Measurements from ENCODE around the gene MKLN1. TPM values are rescaled to one million over a fixed set of nuclear protein-coding genes. Genes with fewer than 3 reads are reported as not detected.

Gene MKLN1
- total and polyA plus RNA-seq, 2 of the 13 experiments (the other 11 are each of a cell fraction or from before 2014, with no cell fraction given): 33.6 to 43.5 TPM

DNA sequence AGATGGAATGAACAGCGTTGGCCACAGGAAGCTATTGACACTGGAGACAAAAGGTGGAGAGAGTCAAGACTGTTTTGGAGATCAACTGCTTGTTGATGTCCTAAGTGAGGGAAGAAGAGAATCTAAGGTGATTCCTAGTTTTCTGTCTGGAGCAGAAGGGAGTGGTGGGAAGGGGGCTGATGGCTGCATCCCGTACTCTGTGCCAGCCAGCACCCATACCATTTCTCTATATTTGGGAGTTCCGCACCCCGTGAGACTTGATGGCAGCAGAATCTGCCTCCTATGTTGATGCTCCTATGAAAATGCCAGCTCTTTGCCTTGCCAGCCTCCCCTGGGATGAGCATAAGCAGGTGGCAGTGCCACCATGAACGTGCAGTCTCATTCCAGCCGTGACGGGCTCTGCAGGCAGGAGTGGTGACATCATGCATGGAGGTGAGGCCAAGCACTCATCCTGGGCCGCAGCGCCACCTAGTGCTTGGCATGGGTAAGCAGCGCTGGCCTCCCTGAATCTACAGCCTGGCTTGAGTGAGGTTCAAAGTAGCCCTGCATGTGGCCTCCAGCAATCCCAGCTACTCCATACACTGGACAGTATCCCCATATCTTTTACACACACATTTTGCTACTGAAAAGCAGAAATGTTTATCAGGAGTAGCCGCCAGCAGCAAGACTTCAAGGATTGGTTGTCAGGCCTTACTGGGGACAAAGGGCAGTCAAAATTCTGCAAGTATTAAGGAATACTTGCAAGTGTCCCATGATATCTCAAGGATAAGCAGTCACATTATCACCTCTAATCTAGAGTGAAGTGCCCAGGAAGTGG, 185.8 kb downstream of the MKLN1 start:
- no peak overlapping the region for H3K9ac ChIP-seq (ENCODE audit: insufficient read depth, low read depth, low read length)
- WGBS (ENCODE audit: low lambda C conversion rate): 34% methylated on average over 9 of the region's 11 CpGs
- FAIRE-seq: peak; percentile 72
- TF ChIP-seq SOX13 (IDR thresholded peaks at IDR 0.05) (no peak), SOX13 (CRISPR knock-in tag; conservative IDR thresholded peaks at IDR 0.05 in 1 of 2, IDR thresholded peaks at IDR 0.05 in 1 of 2) (0 out of 4 replicates have a peak, but pooled peaks of 1 of the 2 experiments have one; percentile 6), ZBTB21 (CRISPR knock-in tag; IDR thresholded peaks at IDR 0.05) (peak; percentile 72; the same call in 1 of the 2 replicates), RXRA (CRISPR knock-in tag; IDR thresholded peaks at IDR 0.05) (peak; percentile 53; the same call in 1 of the 2 replicates), MEIS1 (CRISPR knock-in tag; IDR thresholded peaks at IDR 0.05; ENCODE audit: borderline replicate concordance) (no peak), ZNF878 (CRISPR knock-in tag; IDR thresholded peaks at IDR 0.05) (no peak), ZNF766 (CRISPR knock-in tag; IDR thresholded peaks at IDR 0.05; ENCODE audit: borderline replicate concordance) (no peak), ZNF891 (CRISPR knock-in tag; IDR thresholded peaks at IDR 0.05) (0 out of 2 replicates have a peak, but pooled peaks have one; percentile 25), RAD21 (CRISPR knock-in tag; IDR thresholded peaks at IDR 0.05) (peak; percentile 79), SAP130 (CRISPR knock-in tag; IDR thresholded peaks at IDR 0.05; ENCODE audit: low read depth) (peak; percentile 46), TAF15 (IDR thresholded peaks at IDR 0.05; ENCODE audit: low read depth, low read length, poor library complexity, severe bottlenecking) (no peak), RELA (CRISPR knock-in tag; IDR thresholded peaks at IDR 0.05) (0 out of 2 replicates have a peak, but pooled peaks have one; percentile 36), NFE2L2 (IDR thresholded peaks at IDR 0.05; ENCODE audit: low read length) (no peak), ZMYM3 (CRISPR knock-in tag; IDR thresholded peaks at IDR 0.05) (0 out of 2 replicates have a peak, but pooled peaks have one; percentile 36), FOSL2 (CRISPR knock-in tag; IDR thresholded peaks at IDR 0.05) (peak; percentile 73), CEBPB (IDR thresholded peaks at IDR 0.05; ENCODE audit: borderline replicate concordance, low read depth, low read length) (no peak)
- TF ChIP-seq, protein P1, sequence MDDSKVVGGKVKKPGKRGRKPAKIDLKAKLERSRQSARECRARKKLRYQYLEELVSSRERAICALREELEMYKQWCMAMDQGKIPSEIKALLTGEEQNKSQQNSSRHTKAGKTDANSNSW (CRISPR knock-in tag; IDR thresholded peaks at IDR 0.05; ENCODE audit: borderline replicate concordance): no peak
- TF ChIP-seq, protein P2, sequence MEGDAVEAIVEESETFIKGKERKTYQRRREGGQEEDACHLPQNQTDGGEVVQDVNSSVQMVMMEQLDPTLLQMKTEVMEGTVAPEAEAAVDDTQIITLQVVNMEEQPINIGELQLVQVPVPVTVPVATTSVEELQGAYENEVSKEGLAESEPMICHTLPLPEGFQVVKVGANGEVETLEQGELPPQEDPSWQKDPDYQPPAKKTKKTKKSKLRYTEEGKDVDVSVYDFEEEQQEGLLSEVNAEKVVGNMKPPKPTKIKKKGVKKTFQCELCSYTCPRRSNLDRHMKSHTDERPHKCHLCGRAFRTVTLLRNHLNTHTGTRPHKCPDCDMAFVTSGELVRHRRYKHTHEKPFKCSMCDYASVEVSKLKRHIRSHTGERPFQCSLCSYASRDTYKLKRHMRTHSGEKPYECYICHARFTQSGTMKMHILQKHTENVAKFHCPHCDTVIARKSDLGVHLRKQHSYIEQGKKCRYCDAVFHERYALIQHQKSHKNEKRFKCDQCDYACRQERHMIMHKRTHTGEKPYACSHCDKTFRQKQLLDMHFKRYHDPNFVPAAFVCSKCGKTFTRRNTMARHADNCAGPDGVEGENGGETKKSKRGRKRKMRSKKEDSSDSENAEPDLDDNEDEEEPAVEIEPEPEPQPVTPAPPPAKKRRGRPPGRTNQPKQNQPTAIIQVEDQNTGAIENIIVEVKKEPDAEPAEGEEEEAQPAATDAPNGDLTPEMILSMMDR (CRISPR knock-in tag; IDR thresholded peaks at IDR 0.05): peak; percentile 99
- TF ChIP-seq, protein P3, sequence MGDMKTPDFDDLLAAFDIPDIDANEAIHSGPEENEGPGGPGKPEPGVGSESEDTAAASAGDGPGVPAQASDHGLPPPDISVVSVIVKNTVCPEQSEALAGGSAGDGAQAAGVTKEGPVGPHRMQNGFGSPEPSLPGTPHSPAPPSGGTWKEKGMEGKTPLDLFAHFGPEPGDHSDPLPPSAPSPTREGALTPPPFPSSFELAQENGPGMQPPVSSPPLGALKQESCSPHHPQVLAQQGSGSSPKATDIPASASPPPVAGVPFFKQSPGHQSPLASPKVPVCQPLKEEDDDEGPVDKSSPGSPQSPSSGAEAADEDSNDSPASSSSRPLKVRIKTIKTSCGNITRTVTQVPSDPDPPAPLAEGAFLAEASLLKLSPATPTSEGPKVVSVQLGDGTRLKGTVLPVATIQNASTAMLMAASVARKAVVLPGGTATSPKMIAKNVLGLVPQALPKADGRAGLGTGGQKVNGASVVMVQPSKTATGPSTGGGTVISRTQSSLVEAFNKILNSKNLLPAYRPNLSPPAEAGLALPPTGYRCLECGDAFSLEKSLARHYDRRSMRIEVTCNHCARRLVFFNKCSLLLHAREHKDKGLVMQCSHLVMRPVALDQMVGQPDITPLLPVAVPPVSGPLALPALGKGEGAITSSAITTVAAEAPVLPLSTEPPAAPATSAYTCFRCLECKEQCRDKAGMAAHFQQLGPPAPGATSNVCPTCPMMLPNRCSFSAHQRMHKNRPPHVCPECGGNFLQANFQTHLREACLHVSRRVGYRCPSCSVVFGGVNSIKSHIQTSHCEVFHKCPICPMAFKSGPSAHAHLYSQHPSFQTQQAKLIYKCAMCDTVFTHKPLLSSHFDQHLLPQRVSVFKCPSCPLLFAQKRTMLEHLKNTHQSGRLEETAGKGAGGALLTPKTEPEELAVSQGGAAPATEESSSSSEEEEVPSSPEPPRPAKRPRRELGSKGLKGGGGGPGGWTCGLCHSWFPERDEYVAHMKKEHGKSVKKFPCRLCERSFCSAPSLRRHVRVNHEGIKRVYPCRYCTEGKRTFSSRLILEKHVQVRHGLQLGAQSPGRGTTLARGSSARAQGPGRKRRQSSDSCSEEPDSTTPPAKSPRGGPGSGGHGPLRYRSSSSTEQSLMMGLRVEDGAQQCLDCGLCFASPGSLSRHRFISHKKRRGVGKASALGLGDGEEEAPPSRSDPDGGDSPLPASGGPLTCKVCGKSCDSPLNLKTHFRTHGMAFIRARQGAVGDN (CRISPR knock-in tag; IDR thresholded peaks at IDR 0.05): peak; percentile 75

More for the DNA sequence above, 185.8 kb downstream of the MKLN1 start:
- no peaks in the 10 kb centered on the region for H3K36me3 ChIP-seq (replicated peaks in 1 of 2; ENCODE audit: control insufficient read depth in 1 of 2, insufficient read depth in 2 of 2, low read length in 2 of 2)
- no TSS peak for BruUV-seq (replicated peaks)
- peaks cover 0 to 3% of the 10 kb centered on the region in 2 experiments; a peak in 1 of 5 replicates for H3K27me3 ChIP-seq (ENCODE audit: control insufficient read depth in 1 of 2, insufficient read depth in 2 of 2, low read length in 2 of 2)
- H3K4me2 ChIP-seq (ENCODE audit: low read depth, low read length): peak overlapping the region; percentile 79
- peaks cover 6% of the 10 kb centered on the region; the same call in 1 of the 2 replicates for H3K4me1 ChIP-seq (ENCODE audit: insufficient read depth, low read length)
- H3K27ac ChIP-seq (ENCODE audit: extremely low read length, insufficient read depth, low read length): no peak overlapping the region
- in situ Hi-C loops (cut with HindIII; ENCODE audit: extremely low pct_ligation_motif_present, low pct_unique_long_range_greater_than_20kb): no loop called here
- intact Hi-C loops (cut with micrococcal nuclease; ENCODE audit: unreplicated experiment): no loop called here
- H3K9me3 ChIP-seq (ENCODE audit: low read length): no peaks in the 10 kb centered on the region
- H3K4me3 ChIP-seq (replicated peaks in 1 of 3; ENCODE audit: insufficient read depth in 1 of 3, low read depth in 2 of 3, low read length in 3 of 3): peak overlapping the region in 1 of 3 experiments; percentile 12; a peak in 2 of 6 replicates
- H4K20me1 ChIP-seq (ENCODE audit: insufficient read depth, low read length): no peaks in the 10 kb centered on the region
- no peaks in the 10 kb centered on the region for H3K79me2 ChIP-seq (ENCODE audit: insufficient read depth, low read length)
- ChIA-PET POLR2A (no interaction called here), CTCF (ENCODE audit: low intra/inter-chr PET ratio, low total read pairs) (no interaction called here)
- no peak overlapping the region for H2AFZ ChIP-seq (ENCODE audit: low read length)
- DNase-seq (ENCODE audit: low spot score) (peak; percentile 76), ATAC-seq (peak; percentile 97)

Measured in HepG2 (cell line).